IMR-90 (cell line): ENCODE data around the gene CDK5RAP3. TPM values are rescaled to one million over a fixed set of nuclear protein-coding genes. Genes with fewer than 3 reads are reported as not detected.

Experiments used
- ATAC-seq: fragments of 200-7000 bp; cut with Tn5 transposase; 2 replicates; pipeline ENCODE4 v1.9.1; 2020; ENCODE audit warnings: low read depth, mild to moderate bottlenecking, moderate library complexity
- BruUV-seq: library from RNA; stranded (reverse); fragments of 400-500 nt; replicated peaks from 2 replicates; lab custom pipeline; 2021; lab: Mats Ljungman, UMichigan
- CTCF ChIA-PET: fragments of 300-600 bp; formaldehyde crosslinking; extraction: SDS; loops from one replicate; lab custom pipeline; 2021; ENCODE audit warnings: antibody characterized with exemption; lab: Yijun Ruan, JAX
- POLR2A ChIA-PET: fragments of 300-600 bp; sonication (Branson Sonifier 250); formaldehyde crosslinking; loops from one replicate; lab custom pipeline; 2022; ENCODE audit warnings: antibody characterized with exemption; ENCODE audit not compliant: unreplicated experiment; lab: Charles Lee
- DNase-seq: peaks from one replicate; pipeline ENCODE4 v3.0.0; 2013
- H2AFZ ChIP-seq: replicated peaks from 2 replicates; pipeline ENCODE3; 2013; ENCODE audit warnings: low read length, mild to moderate bottlenecking; ENCODE audit not compliant: poor library complexity
- H2AK5ac ChIP-seq: 2 replicates; pipeline ENCODE4 v1.6.1; 2013; ENCODE audit warnings: low read depth, low read length, inconsistent platforms
- H2AK9ac ChIP-seq: replicated peaks from 2 replicates; pipeline ENCODE3; 2013; ENCODE audit warnings: mild to moderate bottlenecking, low read depth, low read length, moderate library complexity; ENCODE audit not compliant: poor library complexity
- H2BK120ac ChIP-seq: 2 replicates; pipeline ENCODE4 v1.6.1; 2013; ENCODE audit warnings: low read depth, low read length, inconsistent platforms
- H2BK15ac ChIP-seq: 3 replicates; pipeline ENCODE4 v1.6.1; 2013; ENCODE audit warnings: low read depth, low read length, inconsistent platforms
- H2BK20ac ChIP-seq: 2 replicates; pipeline ENCODE4 v1.6.1; 2013; ENCODE audit warnings: low read depth, mild to moderate bottlenecking, inconsistent platforms, low read length, moderate library complexity
- H2BK5ac ChIP-seq: 2 replicates; pipeline ENCODE4 v1.6.1; 2013; ENCODE audit warnings: mild to moderate bottlenecking, low read depth, low read length, inconsistent platforms; ENCODE audit not compliant: poor library complexity, severe bottlenecking
- H3K14ac ChIP-seq: replicated peaks from 2 replicates; pipeline ENCODE4 v1.6.1; 2013; ENCODE audit warnings: low read depth, low read length, inconsistent platforms
- H3K18ac ChIP-seq: 2 replicates; pipeline ENCODE4 v1.6.1; 2013; ENCODE audit warnings: low read depth, low read length, control low read depth
- H3K23ac ChIP-seq: 2 replicates; pipeline ENCODE4 v1.6.1; 2013; ENCODE audit warnings: low read depth, low read length, inconsistent platforms
- H3K27ac ChIP-seq: 2 replicates; pipeline ENCODE4 v1.5.1; 2013; ENCODE audit warnings: mild to moderate bottlenecking, control low read depth, low read length; ENCODE audit not compliant: insufficient read depth
- H3K27me3 ChIP-seq: 2 replicates; pipeline ENCODE4 v1.6.1; 2013; ENCODE audit warnings: low read length; ENCODE audit not compliant: control insufficient read depth, insufficient read depth
- H3K36me3 ChIP-seq: 2 replicates; pipeline ENCODE4 v1.6.1; 2013; ENCODE audit warnings: low read length, mixed read lengths; ENCODE audit not compliant: control insufficient read depth, insufficient read depth
- H3K4ac ChIP-seq: 2 replicates; pipeline ENCODE4 v1.6.1; 2013; ENCODE audit warnings: low read depth, low read length, inconsistent platforms
- H3K4me1 ChIP-seq: 2 replicates; pipeline ENCODE4 v1.6.1; 2013; ENCODE audit warnings: low read length, mixed read lengths; ENCODE audit not compliant: control insufficient read depth, insufficient read depth
- H3K4me2 ChIP-seq: 2 replicates; pipeline ENCODE4 v1.6.1; 2013; ENCODE audit warnings: low read depth, mild to moderate bottlenecking, control low read depth, low read length, moderate library complexity
- H3K4me3 ChIP-seq: 2 replicates; pipeline ENCODE4 v1.5.1; 2013; ENCODE audit warnings: low read depth, mild to moderate bottlenecking, control low read depth, low read length, moderate library complexity; ENCODE audit not compliant: insufficient read depth
- H3K56ac ChIP-seq: 2 replicates; pipeline ENCODE4 v1.6.1; 2013; ENCODE audit warnings: low read length, inconsistent platforms; ENCODE audit not compliant: insufficient read depth; ENCODE audit errors: extremely low read depth
- H3K79me1 ChIP-seq, 2 experiments: 2 replicates each; pipeline ENCODE4 v1.6.1; 2013; ENCODE audit warnings: low read length in 2 of 2, inconsistent platforms in 1 of 2, low read depth in 1 of 2
- H3K9ac ChIP-seq: 2 replicates; pipeline ENCODE4 v1.6.1; 2013; ENCODE audit warnings: low read depth, low read length, control low read depth
- H3K9me1 ChIP-seq: 2 replicates; pipeline ENCODE4 v1.6.1; 2013; ENCODE audit warnings: low read length, inconsistent platforms; ENCODE audit not compliant: insufficient read depth
- H3K9me3 ChIP-seq: 2 replicates; pipeline ENCODE4 v1.6.1; 2013; ENCODE audit warnings: low read length; ENCODE audit not compliant: control insufficient read depth, insufficient read depth
- H4K20me1 ChIP-seq: 2 replicates; pipeline ENCODE4 v1.6.1; 2013; ENCODE audit warnings: low read length, inconsistent platforms; ENCODE audit not compliant: insufficient read depth
- H4K5ac ChIP-seq: 2 replicates; pipeline ENCODE4 v1.6.1; 2013; ENCODE audit warnings: mild to moderate bottlenecking, low read depth, low read length, control low read depth
- H4K8ac ChIP-seq, 2 experiments: 2 replicates each; pipeline ENCODE4 v1.6.1; 2013; ENCODE audit warnings: low read depth in 2 of 2, low read length in 2 of 2, control low read depth in 1 of 2, inconsistent platforms in 1 of 2
- H4K91ac ChIP-seq: 2 replicates; pipeline ENCODE4 v1.6.1; 2013; ENCODE audit warnings: low read depth, low read length, inconsistent platforms; ENCODE audit not compliant: insufficient read depth
- BHLHE40 ChIP-seq: fragments of 150-350 bp; IDR thresholded peaks from 2 replicates; pipeline ENCODE4 v1.6.1; 2016; ENCODE audit warnings: mild to moderate bottlenecking, low read depth, low read length
- CEBPB ChIP-seq: IDR thresholded peaks from 2 replicates; pipeline ENCODE4 v1.6.1; 2012; ENCODE audit warnings: low read depth, low read length, improper control_type of control experiment
- CHD1 ChIP-seq: IDR thresholded peaks from 2 replicates; pipeline ENCODE4 v1.6.1; 2012; ENCODE audit warnings: low read depth, low read length, improper control_type of control experiment
- CTCF ChIP-seq: conservative IDR thresholded peaks from 2 replicates; pipeline ENCODE4 v1.5.1; 2012; ENCODE audit warnings: mild to moderate bottlenecking, low read depth, low read length, improper control_type of control experiment
- FOS ChIP-seq: fragments of 150-350 bp; IDR thresholded peaks from 2 replicates; pipeline ENCODE4 v1.6.1; 2016; ENCODE audit warnings: low read depth, low read length
- MAFK ChIP-seq: IDR thresholded peaks from 2 replicates; pipeline ENCODE4 v1.6.1; 2012; ENCODE audit warnings: low read depth, low read length, improper control_type of control experiment
- MAZ ChIP-seq: IDR thresholded peaks from 2 replicates; pipeline ENCODE4 v1.6.1; 2012; ENCODE audit warnings: low read depth, mild to moderate bottlenecking, low read length, improper control_type of control experiment, moderate library complexity, borderline replicate concordance
- MXI1 ChIP-seq: IDR thresholded peaks from 2 replicates; pipeline ENCODE4 v1.6.1; 2012; ENCODE audit warnings: low read depth, mild to moderate bottlenecking, low read length, moderate library complexity, borderline replicate concordance
- NFE2L2 ChIP-seq: fragments of 150-350 bp; IDR thresholded peaks from 2 replicates; pipeline ENCODE4 v1.6.1; 2016; ENCODE audit warnings: low read depth, mild to moderate bottlenecking, low read length
- POLR2A ChIP-seq: IDR thresholded peaks from 2 replicates; pipeline ENCODE4 v1.6.1; 2012; ENCODE audit warnings: mild to moderate bottlenecking, low read depth, low read length
- RAD21 ChIP-seq: IDR thresholded peaks from 2 replicates; pipeline ENCODE4 v1.6.1; 2012; ENCODE audit warnings: low read length, improper control_type of control experiment
- RCOR1 ChIP-seq: IDR thresholded peaks from 2 replicates; pipeline ENCODE4 v1.6.1; 2012; ENCODE audit warnings: mild to moderate bottlenecking, low read length, improper control_type of control experiment; ENCODE audit not compliant: insufficient replicate concordance
- RFX5 ChIP-seq: IDR thresholded peaks from 2 replicates; pipeline ENCODE4 v1.8.0; 2012; ENCODE audit warnings: low read depth, mild to moderate bottlenecking, low read length, moderate library complexity
- SMC3 ChIP-seq: fragments of 150-350 bp; IDR thresholded peaks from 2 replicates; pipeline ENCODE4 v1.6.1; 2016; ENCODE audit warnings: low read depth, mild to moderate bottlenecking, antibody characterized with exemption, low read length, moderate library complexity
- WGBS, 2 experiments: methylation state at CpG; one replicate each; pipeline versions ENCODE4 v1.1.5 to v1.1.7; 2013; ENCODE audit warnings: missing lambda C conversion rate in 2 of 2; ENCODE audit not compliant: insufficient read length in 1 of 2; ENCODE audit errors: extremely low coverage in 2 of 2; 5-methylcytosine and 5-hydroxymethylcytosine counted together
- dilution Hi-C: fragments of 300-500 bp; cut with HindIII; formaldehyde crosslinking; loops from one replicate; pipeline ENCODE4 v1.14.3; 2018; ENCODE audit warnings: low sequenced_read_pairs; ENCODE audit not compliant: unreplicated experiment
- in situ Hi-C: fragments of 300-500 bp; cut with MboI; formaldehyde crosslinking; loops from 3 replicates; pipeline ENCODE4 v1.14.3; 2019; ENCODE audit warnings: low sequenced_read_pairs, inconsistent platforms, mixed read lengths
- intact Hi-C: fragments of 100-400 bp; cut with micrococcal nuclease; formaldehyde crosslinking; loops from 2 replicates; pipeline ENCODE4 v1.10.0; 2022
- polyA plus RNA-seq, 3 experiments: library from polyadenylated mRNA; depleted of rRNA; stranded (reverse); fragments of >200 nt; gene quantifications; 2 replicates each; pipeline ENCODE4 v1.2.3, GENCODE V29; 2012; ENCODE audit warnings: low replicate concordance in 1 of 3
- total RNA-seq: library from RNA; depleted of rRNA; stranded (reverse); fragments of >200 nt; gene quantifications from 2 replicates; pipeline ENCODE4 v1.2.3, GENCODE V29; 2012
- TF ChIP-seq, protein P1 (sequence below): fragments of 150-350 bp; IDR thresholded peaks from 2 replicates; pipeline ENCODE4 v1.6.1; 2017; ENCODE audit warnings: mild to moderate bottlenecking, antibody characterized with exemption, low read length, low read depth

The CDK5RAP3 gene
- total and polyA plus RNA-seq, 2 of the 4 experiments (the other 2 are of a cell fraction) = 75.3 to 153 TPM

GRCh38 chr17:47973541-47973940 is 2.6 kb downstream of the CDK5RAP3 start (continued):
- TF ChIP-seq MAZ (no peak), SMC3 (no peak), RCOR1 (no peak), RAD21 (no peak), NFE2L2 (no peak), RFX5 (no peak)

- no peak overlapping the region for H3K4ac ChIP-seq
- H2BK15ac ChIP-seq = no peak overlapping the region
- POLR2A ChIA-PET = interaction anchor here (0.6 kb wide), 1 partner anchor 46 kb away, joined by 4 read pairs; no protein-coding TSS in a partner anchor
- H4K20me1 ChIP-seq = no peaks in the 10 kb centered on the region; the same call in 1 of the 2 replicates
- H4K91ac ChIP-seq = no peak overlapping the region
- CTCF ChIA-PET = no interaction called here
- H3K4me1 ChIP-seq = peaks cover 6% of the 10 kb centered on the region
- no peak overlapping the region for H2AK9ac ChIP-seq
- H3K14ac ChIP-seq = no peak overlapping the region
- intact Hi-C loops (no loop called here), in situ Hi-C loops (no loop called here), dilution Hi-C loops (no loop called here)
- H3K9me3 ChIP-seq = no peaks in the 10 kb centered on the region
- H3K23ac ChIP-seq = no peak overlapping the region
- no peak overlapping the region for H3K56ac ChIP-seq
- no peak overlapping the region for H2BK20ac ChIP-seq
- no peak overlapping the region for H3K4me2 ChIP-seq
- WGBS, 2 experiments = 99% methylated on average over 7 of the region's 15 CpGs; no CpG with 5 or more reads in 1 of the 2 experiments
- H2BK5ac ChIP-seq = no peak overlapping the region
- no peak overlapping the region for H3K27ac ChIP-seq
- H4K8ac ChIP-seq = no peak overlapping the region
- H4K5ac ChIP-seq = no peak overlapping the region
- H3K9ac ChIP-seq = no peak overlapping the region
- BruUV-seq = no TSS peak
- no peak overlapping the region for H3K4me3 ChIP-seq
- ATAC-seq (no peak), DNase-seq (no peak)
- no peak overlapping the region for H2AK5ac ChIP-seq
- H3K36me3 ChIP-seq = peaks cover 40% of the 10 kb centered on the region
- TF ChIP-seq, protein P1, sequence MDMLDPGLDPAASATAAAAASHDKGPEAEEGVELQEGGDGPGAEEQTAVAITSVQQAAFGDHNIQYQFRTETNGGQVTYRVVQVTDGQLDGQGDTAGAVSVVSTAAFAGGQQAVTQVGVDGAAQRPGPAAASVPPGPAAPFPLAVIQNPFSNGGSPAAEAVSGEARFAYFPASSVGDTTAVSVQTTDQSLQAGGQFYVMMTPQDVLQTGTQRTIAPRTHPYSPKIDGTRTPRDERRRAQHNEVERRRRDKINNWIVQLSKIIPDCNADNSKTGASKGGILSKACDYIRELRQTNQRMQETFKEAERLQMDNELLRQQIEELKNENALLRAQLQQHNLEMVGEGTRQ = no peak
- no peak for TF ChIP-seq RCOR1
- no peak for TF ChIP-seq MAFK
- no peak for TF ChIP-seq FOS
- no peak for TF ChIP-seq BHLHE40
- no peak for TF ChIP-seq NFE2L2
- TF ChIP-seq SMC3 = no peak
- TF ChIP-seq CTCF = no peak
- no peak for TF ChIP-seq RAD21
- TF ChIP-seq POLR2A = no peak
- TF ChIP-seq CHD1 = no peak
- TF ChIP-seq CEBPB = no peak
- no peak for TF ChIP-seq MXI1
- H3K79me1 ChIP-seq = peaks cover 18 to 32% of the 10 kb centered on the region in 2 experiments
- H3K27me3 ChIP-seq = no peaks in the 10 kb centered on the region
- no peak overlapping the region for H3K18ac ChIP-seq
- peaks cover 2% of the 10 kb centered on the region for H3K9me1 ChIP-seq
- H2BK120ac ChIP-seq = no peak overlapping the region
- no peak overlapping the region for H2AFZ ChIP-seq
These were observed 4.4 kb downstream of the CDK5RAP3 start for GRCh38 chr17:47975189-47975822.
